HCT116 (cell line): ENCODE data around the gene S100PBP. TPM values are rescaled to one million over a fixed set of nuclear protein-coding genes. Genes with fewer than 3 reads are reported as not detected.

ENCODE experiments used
- ATAC-seq: fragments of 200-7000 bp; cut with Tn5 transposase; 2 replicates; pipeline ENCODE4 v1.9.1; 2020; ENCODE audit warnings: mild to moderate bottlenecking, moderate library complexity
- BruUV-seq: library from RNA; stranded (reverse); fragments of 400-500 nt; replicated peaks from 2 replicates; lab custom pipeline; 2021; lab: Mats Ljungman, UMichigan
- CTCF ChIA-PET: fragments of 300-600 bp; sonication (Branson Sonifier 250); formaldehyde crosslinking; loops from one replicate; lab custom pipeline; 2021; ENCODE audit warnings: antibody characterized with exemption; lab: Charles Lee
- POLR2A ChIA-PET: fragments of 300-600, 350-600 bp; sonication (Branson Sonifier 250); formaldehyde crosslinking; loops from one replicate; lab custom pipeline; 2021; ENCODE audit warnings: antibody characterized with exemption; lab: Charles Lee
- RAD21 ChIA-PET, 2 experiments: fragments of 300-600 bp; sonication (Branson Sonifier 250); formaldehyde crosslinking; loops; one replicate each; lab custom pipeline; 2023; ENCODE audit warnings: low total read pairs in 2 of 2; ENCODE audit not compliant: uncharacterized antibody in 2 of 2, unreplicated experiment in 2 of 2, low non-redundant PET in 1 of 2; lab: Charles Lee
- DNase-seq: peaks from one replicate; pipeline ENCODE4 v3.0.0-alpha.2; 2010; ENCODE audit warnings: low read depth, low spot score
- H2AFZ ChIP-seq: fragments of 200-600 bp; shearing (Covaris generic), sonication (generic); 2 replicates; pipeline ENCODE4 v1.6.1; 2017; ENCODE audit warnings: low read depth, mixed run types, mixed read lengths, antibody characterized with exemption, low read length; ENCODE audit not compliant: poor library complexity, severe bottlenecking
- H3K27ac ChIP-seq: 2 replicates; pipeline ENCODE4 v1.5.1; 2012; ENCODE audit warnings: low read depth, low read length
- H3K27me3 ChIP-seq: fragments of 200-600 bp; sonication (generic); 2 replicates; pipeline ENCODE4 v1.6.1; 2016; ENCODE audit warnings: mixed run types, low read length, mixed read lengths; ENCODE audit not compliant: insufficient read depth
- H3K36me3 ChIP-seq, 2 experiments: fragments of 200-500 bp in 1 of 2; fragments of 200-600 bp in 1 of 2; sonication (Bioruptor generic) in 1 of 2; sonication (generic) in 1 of 2; 2 replicates each; pipeline versions ENCODE4 v1.5.1 to v1.6.1; 2014 to 2016; ENCODE audit warnings: low read length in 2 of 2, inconsistent platforms in 1 of 2, mixed read lengths in 1 of 2, mixed run types in 1 of 2; ENCODE audit not compliant: insufficient read depth in 2 of 2, control insufficient read depth in 1 of 2
- H3K4me1 ChIP-seq, 2 experiments: fragments of 200-600 bp in 1 of 2; sonication (generic) in 1 of 2; 2 replicates each; pipeline versions ENCODE4 v1.5.1 to v1.6.1; 2012 to 2017; ENCODE audit warnings: low read length in 2 of 2, inconsistent platforms in 1 of 2, mild to moderate bottlenecking in 1 of 2, mixed read lengths in 1 of 2, mixed run types in 1 of 2, moderate library complexity in 1 of 2; ENCODE audit not compliant: insufficient read depth in 2 of 2, control insufficient read depth in 1 of 2
- H3K4me2 ChIP-seq: fragments of 200-600 bp; sonication (generic); 2 replicates; pipeline ENCODE4 v1.6.1; 2017; ENCODE audit warnings: mixed run types, low read length, mixed read lengths
- H3K4me3 ChIP-seq, 2 experiments: fragments of 200-600 bp in 1 of 2; sonication (generic) in 1 of 2; replicated peaks in 1 of 2; 2 replicates each; pipeline ENCODE4 v1.5.1; 2011 to 2016; ENCODE audit warnings: low read length in 2 of 2, control low read depth in 1 of 2, low read depth in 1 of 2, mild to moderate bottlenecking in 1 of 2, mixed read lengths in 1 of 2, mixed run types in 1 of 2
- H3K79me2 ChIP-seq: fragments of 200-600 bp; sonication (generic); 2 replicates; pipeline ENCODE4 v1.6.1; 2017; ENCODE audit warnings: mild to moderate bottlenecking, mixed run types, low read length, moderate library complexity, mixed read lengths; ENCODE audit not compliant: insufficient read depth
- H3K9ac ChIP-seq: fragments of 200-600 bp; sonication (generic); 2 replicates; pipeline ENCODE4 v1.6.1; 2016; ENCODE audit warnings: low read length, mixed read lengths
- H3K9me2 ChIP-seq: fragments of 200-600 bp; sonication (generic), shearing (Covaris generic); 2 replicates; pipeline ENCODE4 v1.6.1; 2017; ENCODE audit warnings: mixed run types, mild to moderate bottlenecking, moderate library complexity; ENCODE audit not compliant: insufficient read depth
- H3K9me3 ChIP-seq, 2 experiments: fragments of 200-500 bp in 1 of 2; fragments of 200-600 bp in 1 of 2; sonication (Bioruptor generic) in 1 of 2; sonication (generic) in 1 of 2; 2 replicates each; pipeline ENCODE4 v1.6.1; 2014 to 2017; ENCODE audit warnings: low read length in 2 of 2, mixed read lengths in 2 of 2, inconsistent platforms in 1 of 2, low read depth in 1 of 2, mild to moderate bottlenecking in 1 of 2, mixed run types in 1 of 2, moderate library complexity in 1 of 2; ENCODE audit not compliant: control insufficient read depth in 1 of 2, insufficient read depth in 1 of 2
- H4K20me1 ChIP-seq: fragments of 200-600 bp; sonication (generic), shearing (Covaris generic); 2 replicates; pipeline ENCODE4 v1.6.1; 2017; ENCODE audit warnings: mixed run types, mild to moderate bottlenecking, moderate library complexity; ENCODE audit not compliant: insufficient read depth
- CBX3 ChIP-seq: IDR thresholded peaks from 2 replicates; pipeline ENCODE4 v1.6.1; 2012; ENCODE audit warnings: low read depth
- EGR1 ChIP-seq: IDR thresholded peaks from 2 replicates; pipeline ENCODE4 v1.6.1; 2012; ENCODE audit warnings: low read depth
- ELF1 ChIP-seq: IDR thresholded peaks from 2 replicates; pipeline ENCODE4 v1.6.1; 2012; ENCODE audit warnings: low read depth, borderline replicate concordance
- EZH2 ChIP-seq: fragments of 200-600 bp; sonication (generic); IDR thresholded peaks from 2 replicates; pipeline ENCODE4 v1.6.1; 2017; ENCODE audit warnings: antibody characterized with exemption, mixed run types
- EZH2phosphoT487 ChIP-seq: fragments of 200-600 bp; IDR thresholded peaks from 2 replicates; pipeline ENCODE4 v1.6.1; 2018; ENCODE audit warnings: antibody characterized with exemption, borderline replicate concordance
- FOSL1 ChIP-seq: IDR thresholded peaks from 2 replicates; pipeline ENCODE4 v1.6.1; 2012; ENCODE audit warnings: low read depth
- JUND ChIP-seq: IDR thresholded peaks from 2 replicates; pipeline ENCODE4 v1.6.1; 2012
- POLR2A ChIP-seq: IDR thresholded peaks from 2 replicates; pipeline ENCODE4 v1.7.0; 2011; ENCODE audit warnings: borderline replicate concordance; ENCODE audit not compliant: insufficient read depth, insufficient read length; ENCODE audit errors: extremely low read depth
- POLR2AphosphoS5 ChIP-seq: IDR thresholded peaks from 2 replicates; pipeline ENCODE4 v1.6.1; 2011; ENCODE audit warnings: mild to moderate bottlenecking, low read depth, low read length, moderate library complexity
- SP1 ChIP-seq: IDR thresholded peaks from 2 replicates; pipeline ENCODE4 v1.6.1; 2012; ENCODE audit warnings: low read depth
- SRF ChIP-seq: IDR thresholded peaks from 2 replicates; pipeline ENCODE4 v1.6.1; 2012; ENCODE audit warnings: low read depth
- YY1 ChIP-seq: IDR thresholded peaks from 2 replicates; pipeline ENCODE4 v1.6.1; 2011; ENCODE audit warnings: low read length, low read depth, moderate library complexity, mild to moderate bottlenecking; ENCODE audit not compliant: insufficient replicate concordance; ENCODE audit errors: extremely low read depth
- ZFX ChIP-seq: fragments of 450-650 bp; IDR thresholded peaks from 2 replicates; pipeline ENCODE4 v1.6.1; 2017
- intact Hi-C: fragments of 100-400 bp; cut with micrococcal nuclease; formaldehyde crosslinking; loops from 2 replicates; pipeline ENCODE4 v1.10.0; 2022
- total RNA-seq: library from RNA; stranded (reverse); gene quantifications from one replicate; pipeline ENCODE4 v1.2.1, GENCODE V29; 2021; ENCODE audit not compliant: unreplicated experiment
- TF ChIP-seq, protein P1 (sequence below): IDR thresholded peaks from 2 replicates; pipeline ENCODE4 v1.6.1; 2012
- TF ChIP-seq, protein P2 (sequence below), 3 experiments: fragments of 200-600 bp in 1 of 3; sonication (generic) in 1 of 3; IDR thresholded peaks in 2 of 3; conservative IDR thresholded peaks in 1 of 3; 2 replicates each; pipeline ENCODE4 v1.5.1; 2012 to 2017; ENCODE audit warnings: low read depth in 2 of 3, low read length in 2 of 3, antibody characterized with exemption in 1 of 3, borderline replicate concordance in 1 of 3, control low read depth in 1 of 3, mild to moderate bottlenecking in 1 of 3, mixed read lengths in 1 of 3, mixed run types in 1 of 3, moderate library complexity in 1 of 3; ENCODE audit not compliant: insufficient read depth in 1 of 3
- TF ChIP-seq, protein P3 (sequence below): IDR thresholded peaks from 2 replicates; pipeline ENCODE4 v1.6.1; 2011; ENCODE audit warnings: mild to moderate bottlenecking, low read length, moderate library complexity; ENCODE audit not compliant: insufficient replicate concordance; ENCODE audit errors: extremely low read depth

Gene S100PBP
- total RNA-seq, 1 experiment from 2014 or later = 38.2 TPM

DNA sequence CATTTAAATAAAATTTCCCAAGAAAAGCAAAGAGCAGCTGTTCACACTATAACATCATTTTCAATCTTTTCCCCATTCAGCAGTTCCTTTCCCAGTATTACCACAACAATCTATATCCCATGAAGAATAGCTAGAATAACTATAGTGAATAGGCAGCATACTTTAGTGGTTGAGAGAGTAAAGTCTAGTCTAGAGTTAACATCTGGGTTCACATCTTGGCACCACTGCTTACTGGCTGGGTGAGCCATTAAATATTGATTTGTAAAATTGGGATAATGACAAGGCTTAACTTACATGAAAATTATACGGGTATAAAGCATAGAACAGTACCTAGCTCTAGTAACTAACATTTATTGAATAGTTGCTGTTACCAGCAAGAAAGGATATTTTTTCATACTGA lies 14.4 kb downstream of the S100PBP start:
- ChIA-PET POLR2A (no interaction called here), CTCF (no interaction called here), RAD21 (no interaction called here)
- Histone ChIP-seq H3K4me2 (no peak overlapping the region), H3K4me3 (no peak overlapping the region), H3K36me3 (peaks cover 35 to 64% of the 10 kb centered on the region in 2 experiments), H3K9me2 (no peaks in the 10 kb centered on the region), H3K27ac (no peak overlapping the region), H3K9ac (no peak overlapping the region), H3K27me3 (no peaks in the 10 kb centered on the region), H2AFZ (no peak overlapping the region), H3K9me3 (no peaks in the 10 kb centered on the region), H3K4me1 (no peaks in the 10 kb centered on the region), H3K79me2 (no peaks in the 10 kb centered on the region), H4K20me1 (no peaks in the 10 kb centered on the region)
- TF ChIP-seq SP1 = no peak
- no peak for TF ChIP-seq ELF1
- TF ChIP-seq, protein P1, sequence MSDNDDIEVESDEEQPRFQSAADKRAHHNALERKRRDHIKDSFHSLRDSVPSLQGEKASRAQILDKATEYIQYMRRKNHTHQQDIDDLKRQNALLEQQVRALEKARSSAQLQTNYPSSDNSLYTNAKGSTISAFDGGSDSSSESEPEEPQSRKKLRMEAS = no peak
- TF ChIP-seq, protein P2, sequence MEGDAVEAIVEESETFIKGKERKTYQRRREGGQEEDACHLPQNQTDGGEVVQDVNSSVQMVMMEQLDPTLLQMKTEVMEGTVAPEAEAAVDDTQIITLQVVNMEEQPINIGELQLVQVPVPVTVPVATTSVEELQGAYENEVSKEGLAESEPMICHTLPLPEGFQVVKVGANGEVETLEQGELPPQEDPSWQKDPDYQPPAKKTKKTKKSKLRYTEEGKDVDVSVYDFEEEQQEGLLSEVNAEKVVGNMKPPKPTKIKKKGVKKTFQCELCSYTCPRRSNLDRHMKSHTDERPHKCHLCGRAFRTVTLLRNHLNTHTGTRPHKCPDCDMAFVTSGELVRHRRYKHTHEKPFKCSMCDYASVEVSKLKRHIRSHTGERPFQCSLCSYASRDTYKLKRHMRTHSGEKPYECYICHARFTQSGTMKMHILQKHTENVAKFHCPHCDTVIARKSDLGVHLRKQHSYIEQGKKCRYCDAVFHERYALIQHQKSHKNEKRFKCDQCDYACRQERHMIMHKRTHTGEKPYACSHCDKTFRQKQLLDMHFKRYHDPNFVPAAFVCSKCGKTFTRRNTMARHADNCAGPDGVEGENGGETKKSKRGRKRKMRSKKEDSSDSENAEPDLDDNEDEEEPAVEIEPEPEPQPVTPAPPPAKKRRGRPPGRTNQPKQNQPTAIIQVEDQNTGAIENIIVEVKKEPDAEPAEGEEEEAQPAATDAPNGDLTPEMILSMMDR (IDR thresholded peaks at IDR 0.05 in 2 of 3, conservative IDR thresholded peaks at IDR 0.05 in 1 of 3; ENCODE audit: borderline replicate concordance in 1 of 3, insufficient read depth in 1 of 3, low read depth in 2 of 3, low read length in 2 of 3) = no peak
- TF ChIP-seq POLR2AphosphoS5 = no peak
- no peak for TF ChIP-seq JUND
- no peak for TF ChIP-seq EZH2phosphoT487
- no peak for TF ChIP-seq FOSL1
- TF ChIP-seq EGR1 = no peak
- no peak for TF ChIP-seq YY1
- TF ChIP-seq CBX3 = no peak
- TF ChIP-seq, protein P3, sequence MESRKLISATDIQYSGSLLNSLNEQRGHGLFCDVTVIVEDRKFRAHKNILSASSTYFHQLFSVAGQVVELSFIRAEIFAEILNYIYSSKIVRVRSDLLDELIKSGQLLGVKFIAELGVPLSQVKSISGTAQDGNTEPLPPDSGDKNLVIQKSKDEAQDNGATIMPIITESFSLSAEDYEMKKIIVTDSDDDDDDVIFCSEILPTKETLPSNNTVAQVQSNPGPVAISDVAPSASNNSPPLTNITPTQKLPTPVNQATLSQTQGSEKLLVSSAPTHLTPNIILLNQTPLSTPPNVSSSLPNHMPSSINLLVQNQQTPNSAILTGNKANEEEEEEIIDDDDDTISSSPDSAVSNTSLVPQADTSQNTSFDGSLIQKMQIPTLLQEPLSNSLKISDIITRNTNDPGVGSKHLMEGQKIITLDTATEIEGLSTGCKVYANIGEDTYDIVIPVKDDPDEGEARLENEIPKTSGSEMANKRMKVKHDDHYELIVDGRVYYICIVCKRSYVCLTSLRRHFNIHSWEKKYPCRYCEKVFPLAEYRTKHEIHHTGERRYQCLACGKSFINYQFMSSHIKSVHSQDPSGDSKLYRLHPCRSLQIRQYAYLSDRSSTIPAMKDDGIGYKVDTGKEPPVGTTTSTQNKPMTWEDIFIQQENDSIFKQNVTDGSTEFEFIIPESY = no peak
- no peak for TF ChIP-seq ZFX
- TF ChIP-seq SRF = no peak
- no peak for TF ChIP-seq POLR2A
- TF ChIP-seq EZH2 = no peak
- intact Hi-C loops = no loop called here
- DNase-seq (no peak), ATAC-seq (no peak)
- BruUV-seq = no TSS peak
